Adrenal gland (tissue), 12 donors: ENCODE results near the gene MOSPD3. TPM values are rescaled to one million over a fixed set of nuclear protein-coding genes. Genes with fewer than 3 reads are reported as not detected.

ENCODE experiments used
- DNase-seq, 7 donors: peaks; one replicate each; pipeline ENCODE4 v3.0.0-alpha.2; 2019 to 2020
- H3K27ac ChIP-seq, 5 donors: fragments of 200-600 bp; sonication (generic) in 4 of 5; 1 replicate in 3 of 5; 2 replicates in 2 of 5; pipeline versions ENCODE4 v1.5.1 to v1.8.0; 2016 to 2020; ENCODE audit warnings: mild to moderate bottlenecking in 1 of 5
- H3K27me3 ChIP-seq: fragments of 200-600 bp; 2 replicates; pipeline ENCODE4 v1.8.0; 2021
- H3K36me3 ChIP-seq, 2 donors: fragments of 200-600 bp; replicated peaks in 1 of 2; 1 replicate in 1 of 2; 2 replicates in 1 of 2; pipeline versions ENCODE4 v1.5.1 to v1.8.0; 2018 to 2022
- H3K4me1 ChIP-seq, 2 donors: fragments of 200-600 bp; replicated peaks in 1 of 2; 1 replicate in 1 of 2; 2 replicates in 1 of 2; pipeline versions ENCODE4 v1.5.1 to v1.8.0; 2018 to 2021
- H3K4me3 ChIP-seq, 4 donors: fragments of 200-600 bp; sonication (generic) in 3 of 4; one replicate each; pipeline ENCODE4 v1.5.1; 2016 to 2018
- H3K9me3 ChIP-seq, 3 donors: fragments of 200-600 bp; sonication (generic) in 1 of 3; replicated peaks in 1 of 3; 1 replicate in 2 of 3; 2 replicates in 1 of 3; pipeline versions ENCODE4 v1.5.1 to v1.8.0; 2016 to 2021
- CTCF ChIP-seq, 6 experiments: fragments of 450-650 bp in 4 of 6; fragments of 200-600 bp in 2 of 6; sonication (generic) in 1 of 6; IDR thresholded peaks; 1 replicate in 5 of 6; 2 replicates in 1 of 6; pipeline versions ENCODE4 v1.5.1 to v1.8.0; 2016 to 2021; ENCODE audit warnings: antibody characterized with exemption in 6 of 6, mild to moderate bottlenecking in 2 of 6, moderate library complexity in 1 of 6
- POLR2A ChIP-seq, 2 donors: fragments of 450-650 bp; IDR thresholded peaks; one replicate each; pipeline ENCODE4 v1.6.1; 2017; ENCODE audit warnings: antibody characterized with exemption in 2 of 2, mild to moderate bottlenecking in 2 of 2, moderate library complexity in 1 of 2
- WGBS, 4 donors: extraction: QIAGEN DNeasy Blood & Tissue Kit in 2 of 4; methylation state at CpG; one replicate each; pipeline versions ENCODE4 v1.1.5 to v1.1.7; 2013 to 2017; 5-methylcytosine and 5-hydroxymethylcytosine counted together
- intact Hi-C, 2 donors: fragments of 100-400 bp; cut with DNase I; formaldehyde crosslinking; loops; one replicate each; pipeline versions ENCODE4 v1.14.1 to v1.15.0; 2022 to 2023
- polyA plus RNA-seq, 3 donors: library from polyadenylated mRNA; stranded (reverse); fragments of 200-250 nt in 2 of 3; fragments of 350-450 nt in 1 of 3; fragmentation: Illumina TruSeq in 1 of 3; extraction: RNeasy Lipid Tissue Mini Kit (QIAGEN cat#74804) in 1 of 3; gene quantifications; one replicate each; pipeline ENCODE4 v1.2.3, GENCODE V29; 2013 to 2014
- total RNA-seq, 9 donors: library from RNA; depleted of rRNA in 4 of 9; stranded (reverse); fragments of >200 nt in 4 of 9; fragments of 120-200 nt in 1 of 9; fragmentation: NEBNext Ultra II Directional in 1 of 9; extraction: Animal tissue kit (Norgen Biotek cat#: 25700) in 1 of 9; gene quantifications; one replicate each; pipeline versions ENCODE4 v1.1.0 to v1.2.4, GENCODE V29; 2013 to 2023
- donor health status: healthy with polysubstance abuse.
- donor health status: Bipolar disorder and iron deficiency.
- donor health status: DM: yes; HTN: yes; CAD: no.
- donor health status: DM: no; HTN: no; CAD: no.
- donor health status: DM: no; HTN: no; CAD: no.
- donor health status: DM: yes; HTN: yes; CAD: no.

Gene MOSPD3
- total and polyA plus RNA-seq, 12 donors: 14.0 to 54.5 (median 34.7) TPM

- intact Hi-C loops: loop anchor here in 1 of 2 donors (5.0 kb wide), 1 partner anchor 113 kb away; no protein-coding TSS in a partner anchor
- 91 to 95% (median 93%) methylated on average over 31 to 44 of the region's 44 CpGs for WGBS, 4 donors
- no peaks in the 10 kb centered on the region for H3K27me3 ChIP-seq
- peaks cover 9 to 10% of the 10 kb centered on the region in 2 donors for H3K4me1 ChIP-seq
- DNase-seq: peak in 2 of 7 donors; percentile 50 to 62
- no peak overlapping the region for H3K4me3 ChIP-seq
- H3K27ac ChIP-seq: peak overlapping the region in 2 of 5 donors; percentile 32 to 38
- TF ChIP-seq POLR2A (IDR thresholded peaks at IDR 0.05): no peak
- peaks cover 0 to 57% of the 10 kb centered on the region in 2 donors for H3K36me3 ChIP-seq
- no peaks in the 10 kb centered on the region for H3K9me3 ChIP-seq
These were observed 37.8 kb upstream of the MOSPD3 start for GRCh38 chr7:100574362-100575205.

GRCh38 chr7:100575206-100575631 lies 37.1 kb upstream of the MOSPD3 start:
- H3K27me3 ChIP-seq: no peaks in the 10 kb centered on the region
- H3K4me3 ChIP-seq: no peak overlapping the region
- intact Hi-C loops: no loop called here
- H3K4me1 ChIP-seq: peaks cover 3% of the 10 kb centered on the region in 2 donors
- no peaks in the 10 kb centered on the region for H3K9me3 ChIP-seq
- H3K36me3 ChIP-seq: peaks cover 0 to 62% of the 10 kb centered on the region in 2 donors
- TF ChIP-seq POLR2A (IDR thresholded peaks at IDR 0.05) (no peak), CTCF (IDR thresholded peaks at IDR 0.05) (no peak)
- 57 to 66% (median 63%) methylated on average over 9 to 14 of the region's 14 CpGs for WGBS, 4 donors
- H3K27ac ChIP-seq: peak overlapping the region in 2 of 5 donors; percentile 32 to 38
- DNase-seq: peak in 6 of 7 donors; percentile 60 to 80 (median 70)

GRCh38 chr7:100575746-100576383 lies 36.5 kb upstream of the MOSPD3 start:
- Histone ChIP-seq H3K4me3 (no peak overlapping the region), H3K9me3 (no peaks in the 10 kb centered on the region), H3K4me1 (no peaks in the 10 kb centered on the region), H3K27ac (peak overlapping the region in 1 of 5 donors; percentile 29), H3K27me3 (no peaks in the 10 kb centered on the region), H3K36me3 (peaks cover 0 to 68% of the 10 kb centered on the region in 2 donors)
- intact Hi-C loops: no loop called here
- DNase-seq: peak in 2 of 7 donors; percentile 44 to 55
- no peak for TF ChIP-seq CTCF (IDR thresholded peaks at IDR 0.05)
- no peak for TF ChIP-seq POLR2A (IDR thresholded peaks at IDR 0.05)
- WGBS, 4 donors: 64 to 75% (median 71%) methylated on average over 9 to 17 of the region's 17 CpGs

GRCh38 chr7:100576384-100576993 lies 35.9 kb upstream of the MOSPD3 start:
- H3K27me3 ChIP-seq: no peaks in the 10 kb centered on the region
- no peaks in the 10 kb centered on the region for H3K9me3 ChIP-seq
- H3K36me3 ChIP-seq: peaks cover 0 to 74% of the 10 kb centered on the region in 2 donors
- no peak overlapping the region for H3K27ac ChIP-seq
- 95 to 100% (median 96%) methylated on average over 7 to 13 of the region's 13 CpGs for WGBS, 4 donors
- no peaks in the 10 kb centered on the region for H3K4me1 ChIP-seq
- no peak overlapping the region for H3K4me3 ChIP-seq
- TF ChIP-seq CTCF (IDR thresholded peaks at IDR 0.05): no peak
- TF ChIP-seq POLR2A (IDR thresholded peaks at IDR 0.05): no peak
- no peak for DNase-seq
- intact Hi-C loops: no loop called here
